A673 (cell line): ENCODE results near the gene SLC24A4.

ENCODE experiments used
- EZH2 ChIP-seq: fragments of 200-600 bp; sonication (generic); IDR thresholded peaks from 2 replicates; pipeline ENCODE4 v1.6.1; 2017; ENCODE audit warnings: borderline replicate concordance, low read depth, mild to moderate bottlenecking, mixed read lengths, antibody characterized with exemption, low read length; ENCODE audit not compliant: poor library complexity, severe bottlenecking
- TF ChIP-seq, protein P1 (sequence below): fragments of 300-800, 200-600 bp; sonication (generic); conservative IDR thresholded peaks from 2 replicates; pipeline ENCODE4 v1.5.1; 2017; ENCODE audit warnings: low read depth, mild to moderate bottlenecking, antibody characterized with exemption, low read length, moderate library complexity, mixed read lengths

DNA sequence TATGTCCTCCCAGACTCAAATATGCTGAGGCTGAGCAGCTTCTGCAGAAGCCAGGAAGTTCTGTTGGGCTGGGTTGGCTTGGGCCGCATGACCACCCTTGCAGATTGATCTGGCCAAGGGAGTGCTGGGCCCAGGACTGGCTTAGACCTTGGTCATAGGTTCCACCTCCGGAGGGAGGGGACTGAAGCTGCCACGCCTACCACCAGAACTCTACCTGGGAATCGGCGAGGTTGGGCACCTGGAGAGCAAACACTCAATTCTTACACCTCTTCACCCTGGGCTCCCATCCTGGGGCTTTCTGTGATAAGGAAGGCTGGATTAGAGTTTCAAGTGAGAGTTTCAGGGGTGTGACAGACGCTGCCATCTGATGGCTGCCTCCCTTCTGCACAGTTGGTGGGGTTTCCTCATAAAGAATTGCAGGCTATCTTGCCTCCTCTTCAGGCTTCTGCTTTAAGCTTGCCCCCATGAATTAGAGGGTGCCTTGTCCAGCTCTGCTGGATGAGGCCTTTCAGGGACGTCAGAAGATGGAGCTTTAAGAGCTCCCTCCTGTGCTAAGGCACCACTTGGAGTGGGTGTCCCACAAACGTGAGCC lies 5.8 kb downstream of the SLC24A4 start:
- TF ChIP-seq, protein P1, sequence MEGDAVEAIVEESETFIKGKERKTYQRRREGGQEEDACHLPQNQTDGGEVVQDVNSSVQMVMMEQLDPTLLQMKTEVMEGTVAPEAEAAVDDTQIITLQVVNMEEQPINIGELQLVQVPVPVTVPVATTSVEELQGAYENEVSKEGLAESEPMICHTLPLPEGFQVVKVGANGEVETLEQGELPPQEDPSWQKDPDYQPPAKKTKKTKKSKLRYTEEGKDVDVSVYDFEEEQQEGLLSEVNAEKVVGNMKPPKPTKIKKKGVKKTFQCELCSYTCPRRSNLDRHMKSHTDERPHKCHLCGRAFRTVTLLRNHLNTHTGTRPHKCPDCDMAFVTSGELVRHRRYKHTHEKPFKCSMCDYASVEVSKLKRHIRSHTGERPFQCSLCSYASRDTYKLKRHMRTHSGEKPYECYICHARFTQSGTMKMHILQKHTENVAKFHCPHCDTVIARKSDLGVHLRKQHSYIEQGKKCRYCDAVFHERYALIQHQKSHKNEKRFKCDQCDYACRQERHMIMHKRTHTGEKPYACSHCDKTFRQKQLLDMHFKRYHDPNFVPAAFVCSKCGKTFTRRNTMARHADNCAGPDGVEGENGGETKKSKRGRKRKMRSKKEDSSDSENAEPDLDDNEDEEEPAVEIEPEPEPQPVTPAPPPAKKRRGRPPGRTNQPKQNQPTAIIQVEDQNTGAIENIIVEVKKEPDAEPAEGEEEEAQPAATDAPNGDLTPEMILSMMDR: no peak
- TF ChIP-seq EZH2: no peak
